ENCODE measurements around the gene PARP14. TPM values are rescaled to one million over a fixed set of nuclear protein-coding genes. Genes with fewer than 3 reads are reported as not detected.
"Not testable (repeated sequence)": the region's sequence is repeated elsewhere in the genome, so short reads cannot be mapped to it uniquely, and the experiment has no call there.

The PARP14 gene
- total and polyA plus RNA-seq, 2 donors (not counting 1 experiment from before 2014, with no cell fraction given) = 113 to 188 TPM

- H3K9me3 ChIP-seq (ENCODE audit: control extremely low read depth in 1 of 3, control insufficient read depth in 2 of 3, insufficient read depth in 1 of 3, low read length in 2 of 3) = no peaks in the 10 kb centered on the region
- no peaks in the 10 kb centered on the region for H3K27me3 ChIP-seq (replicated peaks in 1 of 4; ENCODE audit: control extremely low read depth in 1 of 4, control insufficient read depth in 3 of 4, insufficient read depth in 4 of 4, low read length in 3 of 4)
- POLR2A ChIA-PET = interaction anchor here (3.6 kb wide), 1 partner anchor 112 kb away, joined by 14 read pairs; the partner anchor contains the start of gene HSPBAP1
- peak overlapping the region; percentile 52 for H2AFZ ChIP-seq (ENCODE audit: insufficient read depth, low read depth, low read length, poor library complexity, severe bottlenecking)
- intact Hi-C loops (cut with micrococcal nuclease) = loop anchor here (2.0 kb wide), 1 partner anchor 521 kb away; no protein-coding TSS in a partner anchor
- peak overlapping the region; percentile 96 for H3K9ac ChIP-seq (ENCODE audit: low read length)
- no peak for TF ChIP-seq EZH2 (IDR thresholded peaks at IDR 0.05; ENCODE audit: borderline replicate concordance, insufficient read depth, low read depth, low read length, poor library complexity, severe bottlenecking)
- no peak for TF ChIP-seq CTCF (IDR thresholded peaks at IDR 0.05)
- DNase-seq (no peak), ATAC-seq (ENCODE audit: low read depth) (no peak)
- peak overlapping the region; percentile 89 for H3K4me2 ChIP-seq (replicated peaks; ENCODE audit: low read depth, low read length, poor library complexity, severe bottlenecking)
- H4K20me1 ChIP-seq (ENCODE audit: control insufficient read depth, insufficient read depth, low read length, poor library complexity, severe bottlenecking) = no peaks in the 10 kb centered on the region
- Mint-ChIP-seq H3K27ac (peak overlapping the region; percentile 92), H3K4me3 (peak overlapping the region; percentile 90), H3K9me3 (ENCODE audit: insufficient read depth) (no peaks in the 10 kb centered on the region), H3K4me1 (peaks cover 65% of the 10 kb centered on the region), H3K27me3 (no peaks in the 10 kb centered on the region)
- peaks cover 72% of the 10 kb centered on the region for H3K79me2 ChIP-seq (ENCODE audit: control insufficient read depth, insufficient read depth, low read length)
- H3K4me1 ChIP-seq (ENCODE audit: control insufficient read depth in 2 of 2, insufficient read depth in 2 of 2, low read length in 2 of 2) = peaks cover 52 to 61% of the 10 kb centered on the region in 2 donors
- H3K27ac ChIP-seq (ENCODE audit: low read length in 2 of 2) = peak overlapping the region; percentile 97 to 98
- peak overlapping the region; percentile 82 to 96 (median 93) for H3K4me3 ChIP-seq (ENCODE audit: control extremely low read depth in 1 of 5, extremely low read depth in 1 of 5, insufficient read depth in 1 of 5, low read depth in 2 of 5, low read length in 4 of 5)
- WGBS (ENCODE audit: insufficient coverage) = 38% methylated on average over 2 of the region's 3 CpGs
- CTCF ChIA-PET = interaction anchor here (1.1 to 11.0 kb wide), 4 partner anchors 15 to 298 kb away, joined by 3 to 293 read pairs (median 48); partner anchors contain the start of genes DTX3L, FAM162A and PARP9
- peaks cover 7 to 13% of the 10 kb centered on the region in 2 experiments for H3K36me3 ChIP-seq (replicated peaks in 1 of 2; ENCODE audit: control extremely low read depth in 1 of 2, control insufficient read depth in 1 of 2, extremely low read depth in 1 of 2, insufficient read depth in 2 of 2, low read length in 1 of 2)
These were observed 1.4 kb downstream of the PARP14 start for GRCh38 chr3:122681974-122682409.

DNA sequence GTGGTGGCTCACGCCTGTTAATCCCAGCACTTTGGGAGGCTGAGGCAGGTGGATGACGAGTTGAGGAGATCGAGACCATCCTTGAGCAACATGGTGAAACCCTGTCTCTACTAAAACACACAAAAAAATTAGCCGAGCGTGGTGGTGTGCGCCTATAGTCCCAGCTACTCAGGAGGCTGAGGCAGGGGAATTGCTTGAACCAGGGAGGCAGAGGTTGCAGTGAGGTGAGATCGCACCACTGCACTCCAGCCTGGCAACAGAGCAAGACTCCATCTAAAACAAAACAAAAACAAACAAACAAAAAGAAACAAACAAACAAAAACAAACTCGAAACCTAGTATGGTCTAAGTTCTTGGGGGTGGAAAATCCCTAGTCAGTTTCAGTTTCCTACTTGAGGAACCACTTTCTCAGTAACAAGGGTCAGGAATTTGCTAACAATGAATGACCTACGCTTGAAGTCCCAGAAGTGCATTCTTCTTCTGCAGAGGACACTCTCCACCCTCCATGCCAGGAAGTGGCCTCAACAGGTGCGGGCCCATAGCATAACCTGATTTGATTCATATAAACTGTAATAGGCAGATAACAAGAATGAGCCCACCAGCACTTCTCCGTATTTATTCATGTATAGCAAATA lies 2.3 kb downstream of the PARP14 start:
- H2AFZ ChIP-seq (ENCODE audit: insufficient read depth, low read depth, low read length, poor library complexity, severe bottlenecking); POLR2A ChIA-PET; H3K9me3 Mint-ChIP-seq (ENCODE audit: insufficient read depth); H3K9me3 ChIP-seq (ENCODE audit: control extremely low read depth in 1 of 3, control insufficient read depth in 2 of 3, insufficient read depth in 1 of 3, low read length in 2 of 3); H3K27me3 ChIP-seq (replicated peaks in 1 of 4; ENCODE audit: control extremely low read depth in 1 of 4, control insufficient read depth in 3 of 4, insufficient read depth in 4 of 4, low read length in 3 of 4); intact Hi-C loops (cut with micrococcal nuclease); H3K27me3 Mint-ChIP-seq; H4K20me1 ChIP-seq (ENCODE audit: control insufficient read depth, insufficient read depth, low read length, poor library complexity, severe bottlenecking): not testable (repeated sequence)
- H3K4me1 ChIP-seq (ENCODE audit: control insufficient read depth in 2 of 2, insufficient read depth in 2 of 2, low read length in 2 of 2) = peaks cover 51 to 67% of the 10 kb centered on the region in 2 donors
- peak overlapping the region; percentile 89 for H3K4me2 ChIP-seq (replicated peaks; ENCODE audit: low read depth, low read length, poor library complexity, severe bottlenecking)
- Mint-ChIP-seq H3K27ac (peak overlapping the region; percentile 92), H3K4me3 (peak overlapping the region; percentile 90), H3K4me1 (peaks cover 64% of the 10 kb centered on the region)
- H3K79me2 ChIP-seq (ENCODE audit: control insufficient read depth, insufficient read depth, low read length) = peaks cover 79% of the 10 kb centered on the region
- peak; percentile 81 for DNase-seq
- peak overlapping the region; percentile 96 for H3K9ac ChIP-seq (ENCODE audit: low read length)
- CTCF ChIA-PET = interaction anchor here (1.2 to 1.8 kb wide), 4 partner anchors 13 to 120 kb away, joined by 4 to 12 read pairs (median 5); no protein-coding TSS in a partner anchor
- peaks cover 9 to 13% of the 10 kb centered on the region in 2 experiments for H3K36me3 ChIP-seq (replicated peaks in 1 of 2; ENCODE audit: control extremely low read depth in 1 of 2, control insufficient read depth in 1 of 2, extremely low read depth in 1 of 2, insufficient read depth in 2 of 2, low read length in 1 of 2)
- peak overlapping the region; percentile 97 to 98 for H3K27ac ChIP-seq (ENCODE audit: low read length in 2 of 2)
- H3K4me3 ChIP-seq (ENCODE audit: control extremely low read depth in 1 of 5, extremely low read depth in 1 of 5, insufficient read depth in 1 of 5, low read depth in 2 of 5, low read length in 4 of 5) = peak overlapping the region; percentile 82 to 96 (median 93)
- peak; percentile 6 for ATAC-seq (ENCODE audit: low read depth)
- WGBS (ENCODE audit: insufficient coverage) = no CpG with 5 or more reads among the region's 11 CpGs
